Measurements from ENCODE around the gene CKM. TPM values are rescaled to one million over a fixed set of nuclear protein-coding genes. Genes with fewer than 3 reads are reported as not detected.

CKM gene
- total RNA-seq, 2 experiments from 2014 or later, result not detected

GRCh38 chr19:45265375-45265774, 57.3 kb downstream of the CKM start:
- no peaks in the 10 kb centered on the region for H3K9me3 Mint-ChIP-seq
- CTCF ChIA-PET, result no interaction called here
- Histone ChIP-seq H3K9me3 (ENCODE audit: control insufficient read depth in 1 of 2, insufficient read depth in 1 of 2, low read length in 2 of 2) (no peaks in the 10 kb centered on the region), H3K4me3 (ENCODE audit: low read length) (no peak overlapping the region), H3K27me3 (ENCODE audit: control insufficient read depth in 1 of 2, insufficient read depth in 2 of 2, low read length in 2 of 2) (no peaks in the 10 kb centered on the region), H3K36me3 (ENCODE audit: insufficient read depth, low read length) (peaks cover 12% of the 10 kb centered on the region), H3K27ac (ENCODE audit: low read depth in 1 of 2, low read length in 2 of 2) (no peak overlapping the region), H3K4me1 (ENCODE audit: insufficient read depth, low read length) (no peaks in the 10 kb centered on the region)
- ATAC-seq (ENCODE audit: poor library complexity) (no peak), DNase-seq (no peak)
- H3K27me3 Mint-ChIP-seq, result no peaks in the 10 kb centered on the region
- intact Hi-C loops (cut with DNase I, micrococcal nuclease), result no loop called here
- no peak for TF ChIP-seq CTCF (IDR thresholded peaks at IDR 0.05)
- no peak overlapping the region for H3K4me3 Mint-ChIP-seq
- H3K27ac Mint-ChIP-seq, result no peak overlapping the region
- peaks cover 23% of the 10 kb centered on the region for H3K36me3 Mint-ChIP-seq (ENCODE audit: low read depth)
- POLR2A ChIA-PET, result no interaction called here
- no peaks in the 10 kb centered on the region for H3K4me1 Mint-ChIP-seq (ENCODE audit: low read depth)

- ChIA-PET CTCF (no interaction called here), POLR2A (no interaction called here)
- no peaks in the 10 kb centered on the region for H3K9me3 ChIP-seq (ENCODE audit: control insufficient read depth in 1 of 2, insufficient read depth in 1 of 2, low read length in 2 of 2)
- no peak overlapping the region for H3K4me3 ChIP-seq (ENCODE audit: low read length)
- peaks cover 23% of the 10 kb centered on the region for H3K36me3 Mint-ChIP-seq (ENCODE audit: low read depth)
- TF ChIP-seq CTCF (IDR thresholded peaks at IDR 0.05), result no peak
- no peaks in the 10 kb centered on the region for H3K9me3 Mint-ChIP-seq
- ATAC-seq (ENCODE audit: poor library complexity) (no peak), DNase-seq (no peak)
- H3K27ac Mint-ChIP-seq, result no peak overlapping the region
- H3K4me1 ChIP-seq (ENCODE audit: insufficient read depth, low read length), result no peaks in the 10 kb centered on the region
- H3K4me3 Mint-ChIP-seq, result no peak overlapping the region
- no peaks in the 10 kb centered on the region for H3K27me3 ChIP-seq (ENCODE audit: control insufficient read depth in 1 of 2, insufficient read depth in 2 of 2, low read length in 2 of 2)
- H3K4me1 Mint-ChIP-seq (ENCODE audit: low read depth), result no peaks in the 10 kb centered on the region
- H3K27me3 Mint-ChIP-seq, result no peaks in the 10 kb centered on the region
- peaks cover 9% of the 10 kb centered on the region for H3K36me3 ChIP-seq (ENCODE audit: insufficient read depth, low read length)
- intact Hi-C loops (cut with DNase I, micrococcal nuclease), result no loop called here
- no peak overlapping the region for H3K27ac ChIP-seq (ENCODE audit: low read depth in 1 of 2, low read length in 2 of 2)
Measured at GRCh38 chr19:45264781-45265317, 57.8 kb downstream of the CKM start.

GRCh38 chr19:45263013-45263412, 59.7 kb downstream of the CKM start:
- Mint-ChIP-seq H3K4me1 (ENCODE audit: low read depth) (no peaks in the 10 kb centered on the region), H3K27ac (no peak overlapping the region), H3K9me3 (no peaks in the 10 kb centered on the region), H3K27me3 (no peaks in the 10 kb centered on the region), H3K4me3 (no peak overlapping the region), H3K36me3 (ENCODE audit: low read depth) (peaks cover 19% of the 10 kb centered on the region)
- DNase-seq (no peak), ATAC-seq (ENCODE audit: poor library complexity) (no peak)
- no peak for TF ChIP-seq CTCF (IDR thresholded peaks at IDR 0.05)
- Histone ChIP-seq H3K4me1 (ENCODE audit: insufficient read depth, low read length) (no peaks in the 10 kb centered on the region), H3K4me3 (ENCODE audit: low read length) (no peak overlapping the region), H3K27me3 (ENCODE audit: control insufficient read depth in 1 of 2, insufficient read depth in 2 of 2, low read length in 2 of 2) (no peaks in the 10 kb centered on the region), H3K36me3 (ENCODE audit: insufficient read depth, low read length) (peaks cover 10% of the 10 kb centered on the region), H3K9me3 (ENCODE audit: control insufficient read depth in 1 of 2, insufficient read depth in 1 of 2, low read length in 2 of 2) (no peaks in the 10 kb centered on the region), H3K27ac (ENCODE audit: low read depth in 1 of 2, low read length in 2 of 2) (no peak overlapping the region)
- ChIA-PET CTCF (no interaction called here), POLR2A (no interaction called here)
- intact Hi-C loops (cut with DNase I, micrococcal nuclease), result no loop called here

Measured in CD4-positive, alpha-beta T cell (primary cell).